GM18499 (cell line): ENCODE data around the gene TMEM106C.

Source experiments
- ATAC-seq: cut with Tn5 transposase; IDR thresholded peaks from one replicate; pipeline ENCODE4 v1.9.1; 2021; ENCODE audit warnings: moderate number of reproducible peaks; ENCODE audit not compliant: insufficient read depth, unreplicated experiment

The TMEM106C gene

DNA sequence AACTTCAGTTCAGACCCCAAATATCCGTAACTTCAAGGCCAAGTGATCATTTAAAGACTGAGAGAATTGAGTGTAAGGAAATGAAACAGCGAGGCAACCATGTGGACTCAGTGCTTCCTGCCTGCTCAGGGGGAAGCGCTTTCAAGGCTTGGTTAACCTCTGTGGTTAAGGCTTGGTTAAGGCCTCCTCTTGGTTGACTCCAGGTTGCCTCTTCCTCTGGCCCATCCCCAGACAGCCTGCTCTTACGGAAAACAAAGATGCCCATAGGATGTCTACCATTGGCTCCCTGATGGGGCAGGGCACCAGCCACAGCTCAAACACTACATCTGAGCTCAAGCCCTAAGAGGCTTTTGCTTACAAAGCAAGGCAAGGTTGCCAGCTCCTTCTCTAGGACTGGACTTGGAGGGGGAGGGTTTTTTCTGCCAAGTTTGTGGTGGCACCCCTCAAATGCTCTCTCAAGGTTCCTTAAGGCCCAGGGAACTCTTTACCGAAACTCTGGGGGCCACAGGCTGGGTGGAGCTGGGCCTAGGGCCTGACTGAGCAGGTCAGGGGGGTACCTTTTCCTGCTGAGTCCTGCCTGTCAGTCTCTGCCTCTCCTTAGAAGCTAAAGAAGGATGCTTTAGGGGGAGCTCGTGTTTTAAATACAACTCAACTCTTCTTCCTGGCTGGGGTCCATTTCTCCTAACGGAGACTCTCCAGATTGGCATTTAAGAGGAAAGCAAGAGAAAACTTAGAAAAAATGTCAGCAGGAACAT is 27.1 kb downstream of the TMEM106C start:
- peak; percentile 79 for ATAC-seq

DNA sequence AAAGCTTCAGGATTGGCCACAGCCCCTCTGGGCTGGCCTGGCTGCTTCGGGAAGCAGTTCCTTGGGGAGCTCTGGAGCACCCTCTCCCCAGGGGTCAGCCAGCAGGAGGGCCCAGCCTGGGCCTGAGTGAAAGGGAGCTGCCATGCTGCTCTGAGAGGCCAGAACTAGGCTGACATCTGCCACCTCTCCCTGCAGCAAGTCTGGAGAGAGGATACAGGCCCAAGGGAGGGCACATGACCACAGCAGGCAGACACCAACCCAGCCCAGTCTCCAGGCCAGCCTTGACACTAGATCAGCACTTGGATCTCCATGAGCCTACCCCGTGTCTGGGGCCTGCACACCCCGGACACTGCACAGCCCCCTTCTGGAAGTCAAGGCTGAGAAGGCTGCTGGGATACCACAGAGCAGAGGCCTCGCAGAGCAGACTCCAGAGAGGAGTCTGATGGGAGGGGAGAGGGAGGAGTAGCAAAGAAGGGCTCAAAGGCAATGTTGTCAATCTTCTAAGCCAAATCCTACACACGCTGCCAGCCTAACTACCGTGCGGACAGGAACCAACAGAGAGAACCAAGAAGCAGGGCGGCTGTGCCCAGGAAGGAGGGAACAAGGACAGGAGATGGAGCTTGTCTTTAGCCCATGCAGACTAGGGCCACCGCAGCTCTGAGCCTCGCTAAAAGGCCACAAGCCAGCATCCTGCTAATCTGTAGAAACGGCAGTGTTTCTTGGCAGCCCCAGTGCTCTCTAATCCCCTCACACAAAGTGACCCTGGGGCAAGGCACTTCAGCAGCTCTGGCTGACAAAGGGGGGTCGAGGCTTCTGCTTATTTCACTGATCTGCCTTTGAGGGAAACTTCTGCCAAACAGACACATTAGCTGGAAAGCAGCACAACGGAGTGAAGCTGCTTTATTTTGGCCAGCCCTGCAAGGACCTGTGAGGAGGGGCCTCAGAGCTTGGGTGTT is 28.0 kb downstream of the TMEM106C start:
- ATAC-seq, result no peak

DNA sequence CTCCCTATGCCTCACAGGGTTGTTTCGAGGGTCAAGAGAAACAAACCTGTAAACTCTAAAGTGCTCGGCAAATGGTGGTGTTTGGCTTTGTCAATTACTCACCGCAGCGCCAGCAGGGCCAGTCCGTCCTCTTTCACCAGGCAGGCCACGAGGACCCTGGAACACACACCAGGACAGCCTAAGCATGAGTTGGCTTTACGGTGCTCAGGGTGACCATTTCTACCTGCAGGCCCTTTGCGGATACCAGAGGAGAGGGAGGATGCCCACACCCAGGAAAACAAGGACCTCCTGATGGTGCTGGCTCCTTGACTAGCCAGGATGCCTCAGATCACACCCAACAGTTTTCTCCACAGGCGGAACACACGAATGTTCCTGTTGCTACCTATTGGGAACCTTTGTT is 29.4 kb downstream of the TMEM106C start:
- no peak for ATAC-seq

GRCh38 chr12:47993491-47993890 is 30.1 kb downstream of the TMEM106C start:
- no peak for ATAC-seq

DNA sequence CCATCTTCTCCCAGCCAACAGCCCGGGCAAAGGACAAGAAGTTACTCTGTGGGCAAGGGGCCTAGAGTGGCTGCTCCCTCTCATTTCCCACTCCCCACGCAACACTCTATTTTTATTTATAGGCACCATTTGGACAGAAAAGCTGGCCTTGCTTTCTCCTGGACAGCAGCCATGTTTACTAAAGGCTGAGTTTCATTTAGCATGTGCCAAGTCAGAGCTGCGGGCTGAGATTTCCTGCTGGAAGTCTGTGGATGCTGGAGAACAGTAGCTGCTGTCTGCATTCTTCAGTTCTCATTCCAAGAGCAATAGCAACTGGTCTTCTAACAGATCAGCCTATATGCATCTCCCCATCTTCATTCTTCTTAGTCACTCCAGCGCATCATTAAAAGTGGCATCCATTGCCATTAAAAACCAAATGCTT is 32.6 kb downstream of the TMEM106C start:
- ATAC-seq, result no peak

- ATAC-seq, result no peak
These were observed 33.9 kb downstream of the TMEM106C start for GRCh38 chr12:47997321-47997720.

DNA sequence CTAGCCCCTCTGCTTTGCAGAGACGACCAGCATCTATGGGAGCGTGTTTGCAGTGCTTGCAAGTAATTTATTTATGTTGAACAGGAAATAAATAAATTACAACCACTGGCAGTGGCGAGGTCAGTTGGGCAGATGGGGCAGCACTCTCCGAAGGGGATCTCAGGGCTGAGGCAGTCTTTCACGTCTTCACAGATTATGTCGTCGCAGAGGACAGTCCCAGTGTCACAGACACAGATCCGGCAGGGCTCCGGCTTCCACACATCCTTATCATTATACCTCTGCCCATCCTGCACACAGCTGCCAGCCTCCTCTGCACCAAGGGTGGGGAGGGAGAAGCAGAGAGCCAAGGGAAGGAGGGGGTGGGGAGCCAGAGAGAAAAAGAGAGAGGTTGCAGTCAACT is 36.4 kb downstream of the TMEM106C start:
- ATAC-seq, result no peak

DNA sequence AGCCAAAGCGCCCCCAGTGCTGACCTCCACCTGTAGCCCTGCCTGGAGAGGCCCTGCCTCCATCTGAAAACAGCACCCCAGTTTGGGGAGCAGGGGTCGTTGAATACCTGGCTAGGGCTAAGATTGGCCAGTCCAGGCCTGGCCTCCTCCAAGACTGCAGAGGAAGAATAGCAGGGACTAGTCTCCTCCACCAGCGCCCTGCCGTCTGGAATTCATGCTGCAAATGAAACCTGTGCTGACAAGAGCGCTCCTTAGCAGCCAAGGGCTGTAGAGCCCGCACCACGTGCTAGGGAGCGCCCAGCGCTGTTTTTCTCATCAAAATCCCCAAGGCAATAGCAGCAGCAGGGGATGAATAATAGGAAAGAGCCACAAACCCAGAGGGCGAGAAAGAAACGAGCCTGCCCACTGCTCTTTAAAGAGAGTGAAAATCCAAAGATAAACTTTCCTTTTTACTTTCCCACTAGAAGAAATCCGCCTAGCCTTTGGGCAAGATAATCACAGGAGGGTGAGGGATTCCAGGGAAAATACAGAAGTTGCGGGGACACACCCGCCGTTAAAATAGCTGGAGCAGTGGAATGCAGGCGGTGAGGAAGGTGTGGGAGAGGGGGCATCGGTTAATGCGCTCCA is 37.6 kb downstream of the TMEM106C start:
- no peak for ATAC-seq

DNA sequence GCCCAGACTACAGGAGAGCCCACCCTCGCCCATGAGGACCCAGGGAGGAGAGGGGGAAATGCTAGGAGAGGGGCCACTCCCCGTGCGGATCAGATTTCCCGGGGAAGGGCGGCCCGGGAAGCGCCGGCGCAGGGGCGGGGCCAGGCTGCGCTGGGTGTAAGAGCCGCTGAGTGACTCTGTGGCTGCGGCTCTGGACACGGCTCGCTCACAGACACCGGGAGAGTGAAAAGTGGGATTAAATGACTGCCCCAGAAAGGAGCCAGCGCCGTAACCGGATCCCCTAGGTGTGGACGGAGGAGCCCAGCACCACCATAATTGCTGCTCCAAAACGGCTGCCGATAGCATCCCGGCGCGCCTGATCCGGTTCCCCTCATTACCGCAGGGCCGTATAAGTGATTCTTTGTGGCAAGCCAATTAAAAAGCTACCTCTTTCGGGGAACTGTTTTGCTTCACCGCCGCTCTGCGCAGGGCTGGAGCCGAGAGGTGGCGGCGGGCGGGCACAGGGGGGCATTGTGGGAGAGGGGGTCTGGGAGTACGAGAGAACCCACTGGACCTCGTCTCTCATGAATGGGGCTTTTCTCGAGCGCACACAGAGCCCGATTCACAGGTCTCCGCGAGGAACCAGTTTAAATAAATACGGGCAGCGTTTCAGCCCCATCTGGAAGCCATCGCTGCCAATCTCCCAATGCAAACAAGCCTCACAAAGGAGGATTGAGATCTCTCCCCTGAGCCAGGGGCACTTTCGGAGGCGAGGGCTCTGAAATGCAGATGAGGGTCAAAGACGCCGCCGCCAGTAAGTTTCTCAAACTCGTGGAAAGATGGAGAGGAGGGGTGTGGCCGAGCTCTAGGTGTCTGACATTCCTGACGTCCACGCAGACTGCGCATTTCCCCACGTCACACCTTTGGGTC is 38.4 kb downstream of the TMEM106C start:
- ATAC-seq, result no peak

DNA sequence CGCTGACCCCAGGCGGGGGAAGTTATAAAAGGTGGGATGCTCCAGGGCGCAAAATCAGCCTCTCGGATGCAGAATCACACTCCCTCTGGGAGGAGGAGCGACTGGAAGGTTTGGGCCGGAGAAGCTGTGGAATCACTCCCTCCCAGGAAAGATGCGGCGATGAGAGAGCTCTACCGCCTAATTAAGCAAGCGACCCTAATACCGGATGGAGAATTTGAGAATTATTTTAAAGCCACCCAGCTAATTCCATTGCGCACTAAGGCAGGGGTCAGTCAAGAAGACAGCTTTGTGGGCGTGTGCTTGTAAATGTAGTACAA is 39.0 kb downstream of the TMEM106C start:
- no peak for ATAC-seq

- ATAC-seq, result no peak
These were observed 39.4 kb downstream of the TMEM106C start for GRCh38 chr12:48002773-48003218.

GRCh38 chr12:48003226-48004052 is 40.0 kb downstream of the TMEM106C start:
- ATAC-seq, result no peak

GRCh38 chr12:48004053-48004941 is 40.9 kb downstream of the TMEM106C start, which contains the start of gene COL2A1:
COL2A1 (minus strand) TSS chr12:48004476; CDS start chr12:48004321, 155 bp downstream.
- no peak for ATAC-seq

DNA sequence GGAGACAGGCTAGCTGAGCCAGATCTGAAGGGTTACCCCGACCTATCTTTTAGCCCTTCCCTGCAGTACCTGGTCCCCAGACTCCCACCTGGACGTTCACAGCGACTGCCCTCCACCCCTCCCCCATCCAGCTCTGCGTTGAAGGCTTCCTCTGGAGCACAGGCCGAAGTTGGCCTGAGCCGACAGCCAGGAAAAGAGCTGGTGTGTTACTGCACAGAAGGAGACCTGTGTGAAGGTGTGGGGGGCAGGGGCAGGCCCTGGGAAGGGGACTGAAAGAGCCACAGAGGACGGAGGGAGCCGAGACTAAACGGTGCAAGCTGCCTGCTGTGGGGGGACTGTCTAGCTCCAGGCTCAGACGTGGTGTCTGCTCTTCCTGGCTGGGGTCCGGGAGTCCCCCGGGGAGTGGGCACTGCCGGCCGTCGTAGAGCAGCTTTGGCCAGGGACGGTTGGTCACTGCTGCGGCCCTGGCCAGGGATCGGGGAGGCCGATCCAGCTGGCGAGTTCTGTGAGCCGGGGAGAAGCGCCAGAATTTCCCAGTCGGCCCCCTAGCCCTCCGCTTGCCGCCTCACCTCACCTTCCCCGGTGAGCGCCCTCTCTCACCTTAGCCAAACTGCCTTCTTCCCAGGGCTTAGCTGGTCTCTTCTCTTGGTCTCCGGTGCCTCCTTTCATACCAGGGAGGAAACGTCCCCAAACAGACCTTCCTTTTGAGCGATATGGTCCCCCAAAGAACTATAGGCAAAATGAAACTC is 41.8 kb downstream of the TMEM106C start:
- no peak for ATAC-seq

GRCh38 chr12:48005750-48006021 is 42.3 kb downstream of the TMEM106C start:
- no peak for ATAC-seq

DNA sequence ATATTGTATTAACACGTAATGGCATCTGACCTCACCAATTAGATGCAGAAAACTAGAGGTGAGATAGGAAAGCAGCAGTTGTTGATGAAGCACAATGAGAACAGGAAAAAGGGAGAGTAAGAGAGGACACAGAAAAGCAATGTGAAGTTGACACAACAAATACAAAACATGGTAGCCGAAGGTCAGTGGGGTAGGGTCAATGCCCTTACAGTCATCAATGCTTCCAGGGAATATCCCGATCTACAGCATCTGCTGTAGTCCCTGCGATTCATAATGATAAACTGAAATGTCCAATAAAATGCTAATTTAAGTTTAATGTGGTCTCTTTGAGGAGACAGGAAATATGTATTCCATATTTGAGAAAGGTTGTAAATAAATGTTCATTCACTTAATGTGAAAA is 43.8 kb downstream of the TMEM106C start:
- no peak for ATAC-seq

DNA sequence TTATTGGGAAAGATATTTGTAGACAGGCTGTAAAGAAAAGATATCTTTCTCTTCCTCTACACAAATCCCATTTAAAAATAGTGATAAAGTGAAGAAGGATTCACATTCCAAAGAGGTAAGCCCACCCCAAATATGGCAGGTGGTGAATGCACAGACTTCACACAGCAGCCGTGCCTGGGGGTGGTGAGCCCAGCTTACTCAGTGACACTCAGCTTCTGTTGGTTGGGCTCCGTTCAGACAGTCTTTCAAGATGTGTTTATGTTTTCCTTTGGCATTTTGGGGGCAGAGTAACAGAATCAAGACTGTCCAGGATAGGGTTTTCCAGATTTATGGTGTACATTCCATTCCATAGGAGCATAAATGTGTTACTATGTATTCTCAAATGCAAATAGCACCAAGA is 45.0 kb downstream of the TMEM106C start:
- no peak for ATAC-seq

- no peak for ATAC-seq
These were observed 45.6 kb downstream of the TMEM106C start for GRCh38 chr12:48008950-48009349.
